ENCODE results near the gene GJA4.

DNA sequence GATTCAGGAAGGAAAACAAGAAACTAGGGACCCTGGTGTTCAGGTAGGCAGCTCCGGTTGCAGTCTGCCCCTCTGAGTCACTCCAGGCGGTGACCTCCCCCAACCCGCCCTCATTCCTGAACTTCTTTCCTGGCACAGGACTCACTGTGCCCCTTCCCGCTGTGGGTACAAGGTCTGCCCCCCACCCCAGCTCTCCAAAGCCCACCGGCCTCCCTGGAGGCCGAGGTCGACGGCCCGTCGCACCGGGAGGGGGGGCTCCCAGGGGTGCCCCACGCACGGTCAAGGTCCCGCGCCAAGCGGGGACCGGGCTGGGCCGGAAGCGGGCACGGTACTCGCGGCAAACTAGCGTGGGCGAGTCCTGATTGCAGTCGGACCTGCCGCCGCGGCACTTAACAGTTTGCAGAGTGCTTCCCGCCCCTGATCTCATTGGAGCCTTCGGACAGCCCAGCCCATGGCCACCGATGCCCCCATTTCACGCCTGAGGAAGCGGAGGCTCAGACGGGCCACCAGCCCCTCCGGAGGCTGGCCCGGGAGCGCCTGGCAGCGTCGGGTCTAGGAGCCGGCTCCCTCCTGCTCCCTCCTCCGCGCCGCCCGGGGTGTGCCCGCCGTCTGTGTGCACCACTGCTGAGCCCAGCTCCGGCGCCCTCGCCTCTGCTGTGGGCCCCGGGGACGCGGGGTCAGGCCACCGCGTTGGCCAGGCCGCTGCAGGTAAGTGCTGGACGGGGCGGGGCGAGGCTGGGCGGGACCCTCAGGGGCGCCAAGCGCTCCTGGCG is 11.5 kb upstream of the GJA4 start, which contains the start of gene GJB3:
- TF ChIP-seq, protein P1, sequence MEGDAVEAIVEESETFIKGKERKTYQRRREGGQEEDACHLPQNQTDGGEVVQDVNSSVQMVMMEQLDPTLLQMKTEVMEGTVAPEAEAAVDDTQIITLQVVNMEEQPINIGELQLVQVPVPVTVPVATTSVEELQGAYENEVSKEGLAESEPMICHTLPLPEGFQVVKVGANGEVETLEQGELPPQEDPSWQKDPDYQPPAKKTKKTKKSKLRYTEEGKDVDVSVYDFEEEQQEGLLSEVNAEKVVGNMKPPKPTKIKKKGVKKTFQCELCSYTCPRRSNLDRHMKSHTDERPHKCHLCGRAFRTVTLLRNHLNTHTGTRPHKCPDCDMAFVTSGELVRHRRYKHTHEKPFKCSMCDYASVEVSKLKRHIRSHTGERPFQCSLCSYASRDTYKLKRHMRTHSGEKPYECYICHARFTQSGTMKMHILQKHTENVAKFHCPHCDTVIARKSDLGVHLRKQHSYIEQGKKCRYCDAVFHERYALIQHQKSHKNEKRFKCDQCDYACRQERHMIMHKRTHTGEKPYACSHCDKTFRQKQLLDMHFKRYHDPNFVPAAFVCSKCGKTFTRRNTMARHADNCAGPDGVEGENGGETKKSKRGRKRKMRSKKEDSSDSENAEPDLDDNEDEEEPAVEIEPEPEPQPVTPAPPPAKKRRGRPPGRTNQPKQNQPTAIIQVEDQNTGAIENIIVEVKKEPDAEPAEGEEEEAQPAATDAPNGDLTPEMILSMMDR (IDR thresholded peaks at IDR 0.05), result no peak
- TF ChIP-seq POLR2A (IDR thresholded peaks at IDR 0.05), result no peak
